MM.1S (cell line): ENCODE data around the gene FKBP9.

Experiments used
- DNase-seq: peaks from one replicate; pipeline ENCODE4 v3.0.0-alpha.2; 2015
- H2AFZ ChIP-seq: fragments of 300-600 bp; sonication (generic); 2 replicates; pipeline ENCODE4 v1.6.0; 2016; ENCODE audit warnings: antibody characterized with exemption, low read length
- H3F3A ChIP-seq: fragments of 300-600 bp; sonication (generic); 2 replicates; pipeline ENCODE4 v1.6.1; 2016; ENCODE audit warnings: mild to moderate bottlenecking, antibody characterized with exemption, low read length, moderate library complexity, mixed read lengths; ENCODE audit not compliant: insufficient read depth
- H3K27ac ChIP-seq: fragments of 300-600 bp; sonication (generic); 2 replicates; pipeline ENCODE4 v1.5.1; 2016; ENCODE audit warnings: mild to moderate bottlenecking, low read length
- H3K27me3 ChIP-seq: fragments of 300-600 bp; sonication (generic); replicated peaks from 2 replicates; pipeline ENCODE4 v1.6.0; 2016; ENCODE audit warnings: low read length; ENCODE audit not compliant: insufficient read depth
- H3K36me3 ChIP-seq: fragments of 300-600 bp; sonication (generic); replicated peaks from 2 replicates; pipeline ENCODE4 v1.6.1; 2016; ENCODE audit warnings: mild to moderate bottlenecking, low read length, mixed read lengths; ENCODE audit not compliant: insufficient read depth
- H3K4me1 ChIP-seq: fragments of 300-600 bp; sonication (generic); 2 replicates; pipeline ENCODE4 v1.6.1; 2016; ENCODE audit warnings: low read length, mixed read lengths
- H3K4me2 ChIP-seq: fragments of 300-600 bp; sonication (generic); 2 replicates; pipeline ENCODE4 v1.6.0; 2016; ENCODE audit warnings: low read depth, low read length
- H3K4me3 ChIP-seq: fragments of 300-600 bp; sonication (generic); 2 replicates; pipeline ENCODE4 v1.5.1; 2016; ENCODE audit warnings: low read length, mixed read lengths
- H3K79me2 ChIP-seq: fragments of 300-600 bp; sonication (generic); 2 replicates; pipeline ENCODE4 v1.6.1; 2016; ENCODE audit warnings: mixed run types, low read length, mixed read lengths
- H3K9ac ChIP-seq: fragments of 300-600 bp; sonication (generic); 2 replicates; pipeline ENCODE4 v1.6.1; 2016; ENCODE audit warnings: low read length, mixed read lengths
- H3K9me2 ChIP-seq: fragments of 300-600 bp; sonication (generic); replicated peaks from 2 replicates; pipeline ENCODE4 v1.6.1; 2016; ENCODE audit warnings: mild to moderate bottlenecking, low read length, mixed read lengths; ENCODE audit not compliant: insufficient read depth
- H3K9me3 ChIP-seq: fragments of 300-600 bp; sonication (generic); replicated peaks from 2 replicates; pipeline ENCODE4 v1.6.1; 2016; ENCODE audit warnings: mild to moderate bottlenecking, low read length, mixed read lengths; ENCODE audit not compliant: insufficient read depth
- H4K20me1 ChIP-seq: fragments of 300-600 bp; sonication (generic); 2 replicates; pipeline ENCODE4 v1.6.1; 2016; ENCODE audit warnings: mild to moderate bottlenecking, low read length, moderate library complexity, mixed read lengths; ENCODE audit not compliant: insufficient read depth
- EZH2 ChIP-seq: fragments of 300-600 bp; sonication (generic); optimal IDR thresholded peaks from 2 replicates; pipeline ENCODE3; 2017; ENCODE audit warnings: low read depth, mild to moderate bottlenecking, antibody characterized with exemption, low read length, mixed read lengths
- EZH2phosphoT487 ChIP-seq: fragments of 300-600 bp; sonication (generic); IDR thresholded peaks from 2 replicates; pipeline ENCODE4 v1.6.1; 2018; ENCODE audit warnings: antibody characterized with exemption, low read length
- TF ChIP-seq, protein P1 (sequence below): fragments of 300-600 bp; sonication (generic); IDR thresholded peaks from 2 replicates; pipeline ENCODE4 v1.5.1; 2016; ENCODE audit warnings: antibody characterized with exemption, low read length, mixed read lengths

The FKBP9 gene

DNA sequence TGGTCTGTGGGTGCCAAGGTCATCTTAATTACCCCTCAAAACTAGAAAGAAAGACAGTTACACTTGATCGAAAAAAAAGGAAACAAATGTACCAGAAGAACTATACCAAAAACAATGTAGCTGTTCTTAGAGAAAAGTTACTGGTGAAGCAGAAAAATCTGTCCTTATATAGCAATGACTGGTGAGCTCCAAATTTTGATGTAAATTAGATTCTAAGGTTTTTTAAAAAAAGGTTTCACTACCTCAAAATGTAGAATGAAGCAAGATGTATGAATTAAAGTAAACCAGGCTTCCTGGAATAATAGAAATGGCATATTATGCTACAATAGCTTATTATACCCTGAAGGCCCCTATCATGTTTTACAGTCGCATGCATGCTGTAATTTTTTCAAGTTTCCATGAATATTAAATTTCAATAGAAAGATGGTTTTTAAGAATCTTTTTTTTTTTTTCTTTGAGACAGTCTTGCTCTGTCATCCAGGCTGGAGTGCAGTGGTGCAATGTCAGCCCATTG, 28.4 kb upstream of the FKBP9 start:
- Histone ChIP-seq H3K9me3 (no peaks in the 10 kb centered on the region), H3K9ac (no peak overlapping the region), H4K20me1 (no peaks in the 10 kb centered on the region), H3K9me2 (no peaks in the 10 kb centered on the region), H3K27ac (no peak overlapping the region), H3K27me3 (no peaks in the 10 kb centered on the region), H3F3A (no peaks in the 10 kb centered on the region), H3K4me3 (no peak overlapping the region), H3K4me1 (no peaks in the 10 kb centered on the region), H3K79me2 (no peaks in the 10 kb centered on the region), H3K4me2 (no peak overlapping the region), H3K36me3 (no peaks in the 10 kb centered on the region), H2AFZ (no peak overlapping the region)
- TF ChIP-seq EZH2phosphoT487, result no peak
- TF ChIP-seq, protein P1, sequence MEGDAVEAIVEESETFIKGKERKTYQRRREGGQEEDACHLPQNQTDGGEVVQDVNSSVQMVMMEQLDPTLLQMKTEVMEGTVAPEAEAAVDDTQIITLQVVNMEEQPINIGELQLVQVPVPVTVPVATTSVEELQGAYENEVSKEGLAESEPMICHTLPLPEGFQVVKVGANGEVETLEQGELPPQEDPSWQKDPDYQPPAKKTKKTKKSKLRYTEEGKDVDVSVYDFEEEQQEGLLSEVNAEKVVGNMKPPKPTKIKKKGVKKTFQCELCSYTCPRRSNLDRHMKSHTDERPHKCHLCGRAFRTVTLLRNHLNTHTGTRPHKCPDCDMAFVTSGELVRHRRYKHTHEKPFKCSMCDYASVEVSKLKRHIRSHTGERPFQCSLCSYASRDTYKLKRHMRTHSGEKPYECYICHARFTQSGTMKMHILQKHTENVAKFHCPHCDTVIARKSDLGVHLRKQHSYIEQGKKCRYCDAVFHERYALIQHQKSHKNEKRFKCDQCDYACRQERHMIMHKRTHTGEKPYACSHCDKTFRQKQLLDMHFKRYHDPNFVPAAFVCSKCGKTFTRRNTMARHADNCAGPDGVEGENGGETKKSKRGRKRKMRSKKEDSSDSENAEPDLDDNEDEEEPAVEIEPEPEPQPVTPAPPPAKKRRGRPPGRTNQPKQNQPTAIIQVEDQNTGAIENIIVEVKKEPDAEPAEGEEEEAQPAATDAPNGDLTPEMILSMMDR, result no peak
- TF ChIP-seq EZH2, result no peak
- no peak for DNase-seq

DNA sequence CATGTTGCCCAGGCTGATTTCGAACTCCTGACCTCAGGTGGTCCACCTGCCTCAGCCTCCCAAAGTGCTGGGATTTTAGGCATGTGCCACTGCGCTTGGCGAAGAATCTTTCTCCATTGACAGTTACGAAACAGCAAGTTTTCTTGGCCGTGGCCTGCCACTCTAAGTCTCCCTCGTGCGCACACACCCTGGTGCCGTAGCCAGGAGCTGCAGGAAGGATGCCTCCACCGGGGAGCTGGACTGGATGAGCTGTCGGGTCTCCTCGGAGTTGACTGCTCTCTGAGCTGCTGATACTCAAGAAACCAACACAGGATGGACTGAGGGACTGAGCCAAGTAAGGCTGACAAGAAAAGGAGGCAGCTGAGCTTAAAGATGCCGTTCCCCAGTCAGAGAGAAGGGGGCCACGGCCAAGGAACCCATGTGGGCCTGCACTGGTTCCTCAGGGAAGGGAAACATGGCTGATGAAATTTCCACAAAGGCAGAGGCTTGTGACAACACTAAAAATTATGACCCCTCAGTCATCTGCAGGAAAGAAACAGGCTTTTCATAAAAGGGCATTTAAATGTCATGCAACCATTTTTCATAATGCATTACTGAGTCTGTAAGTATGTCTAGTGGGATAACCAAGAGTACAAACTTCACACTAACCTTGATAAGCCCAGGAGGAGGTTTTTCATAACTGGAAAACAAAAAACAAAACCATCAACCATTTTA, 27.7 kb upstream of the FKBP9 start:
- Histone ChIP-seq H3K9ac (no peak overlapping the region), H3K9me2 (no peaks in the 10 kb centered on the region), H3K4me3 (no peak overlapping the region), H3K27ac (no peak overlapping the region), H3K4me1 (no peaks in the 10 kb centered on the region), H4K20me1 (no peaks in the 10 kb centered on the region), H3K9me3 (no peaks in the 10 kb centered on the region), H3K79me2 (no peaks in the 10 kb centered on the region), H3K4me2 (no peak overlapping the region), H3F3A (no peaks in the 10 kb centered on the region), H3K27me3 (no peaks in the 10 kb centered on the region), H3K36me3 (no peaks in the 10 kb centered on the region), H2AFZ (no peak overlapping the region)
- DNase-seq, result no peak
- TF ChIP-seq EZH2phosphoT487 (no peak), EZH2 (no peak)
- TF ChIP-seq, protein P1, result no peak

DNA sequence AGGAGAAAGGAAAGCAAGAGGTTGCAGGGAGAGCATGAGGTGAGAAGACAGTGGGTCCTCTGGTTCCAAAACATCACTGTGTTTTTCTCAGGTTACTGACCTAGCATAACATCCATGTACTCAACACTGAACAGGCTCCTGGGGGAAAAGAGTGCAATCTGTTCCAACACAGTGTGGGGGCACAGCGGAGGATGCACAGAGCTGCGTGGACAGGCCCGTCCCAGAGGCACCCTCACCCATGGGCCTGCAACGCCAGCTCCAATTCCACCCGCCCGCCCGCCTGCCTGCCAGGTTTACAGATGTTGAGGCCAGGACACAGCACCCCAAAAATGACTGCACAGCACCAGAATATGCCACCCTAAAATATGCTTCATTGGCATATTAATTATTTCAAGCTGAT, 26.9 kb upstream of the FKBP9 start:
- H2AFZ ChIP-seq, result no peak overlapping the region
- no peak for DNase-seq
- H3K79me2 ChIP-seq, result no peaks in the 10 kb centered on the region
- no peaks in the 10 kb centered on the region for H3K4me1 ChIP-seq
- no peak overlapping the region for H3K4me2 ChIP-seq
- no peaks in the 10 kb centered on the region for H3F3A ChIP-seq
- no peaks in the 10 kb centered on the region for H3K27me3 ChIP-seq
- no peak overlapping the region for H3K27ac ChIP-seq
- no peak overlapping the region for H3K4me3 ChIP-seq
- H3K9ac ChIP-seq, result no peak overlapping the region
- H4K20me1 ChIP-seq, result no peaks in the 10 kb centered on the region
- H3K36me3 ChIP-seq, result no peaks in the 10 kb centered on the region
- H3K9me2 ChIP-seq, result no peaks in the 10 kb centered on the region
- H3K9me3 ChIP-seq, result no peaks in the 10 kb centered on the region
- TF ChIP-seq EZH2, result no peak
- TF ChIP-seq EZH2phosphoT487, result no peak
- TF ChIP-seq, protein P1, result no peak
